SKM-1 treated with dmso at 0.1 percent for 144 hours (cell line): ENCODE data around the gene BHMT.

Source experiments
- DNase-seq: peaks from one replicate; lab custom pipeline; 2025; ENCODE audit not compliant: unreplicated experiment; lab: John Stamatoyannopoulos, UW

The BHMT gene, protein sequence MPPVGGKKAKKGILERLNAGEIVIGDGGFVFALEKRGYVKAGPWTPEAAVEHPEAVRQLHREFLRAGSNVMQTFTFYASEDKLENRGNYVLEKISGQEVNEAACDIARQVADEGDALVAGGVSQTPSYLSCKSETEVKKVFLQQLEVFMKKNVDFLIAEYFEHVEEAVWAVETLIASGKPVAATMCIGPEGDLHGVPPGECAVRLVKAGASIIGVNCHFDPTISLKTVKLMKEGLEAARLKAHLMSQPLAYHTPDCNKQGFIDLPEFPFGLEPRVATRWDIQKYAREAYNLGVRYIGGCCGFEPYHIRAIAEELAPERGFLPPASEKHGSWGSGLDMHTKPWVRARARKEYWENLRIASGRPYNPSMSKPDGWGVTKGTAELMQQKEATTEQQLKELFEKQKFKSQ

DNA sequence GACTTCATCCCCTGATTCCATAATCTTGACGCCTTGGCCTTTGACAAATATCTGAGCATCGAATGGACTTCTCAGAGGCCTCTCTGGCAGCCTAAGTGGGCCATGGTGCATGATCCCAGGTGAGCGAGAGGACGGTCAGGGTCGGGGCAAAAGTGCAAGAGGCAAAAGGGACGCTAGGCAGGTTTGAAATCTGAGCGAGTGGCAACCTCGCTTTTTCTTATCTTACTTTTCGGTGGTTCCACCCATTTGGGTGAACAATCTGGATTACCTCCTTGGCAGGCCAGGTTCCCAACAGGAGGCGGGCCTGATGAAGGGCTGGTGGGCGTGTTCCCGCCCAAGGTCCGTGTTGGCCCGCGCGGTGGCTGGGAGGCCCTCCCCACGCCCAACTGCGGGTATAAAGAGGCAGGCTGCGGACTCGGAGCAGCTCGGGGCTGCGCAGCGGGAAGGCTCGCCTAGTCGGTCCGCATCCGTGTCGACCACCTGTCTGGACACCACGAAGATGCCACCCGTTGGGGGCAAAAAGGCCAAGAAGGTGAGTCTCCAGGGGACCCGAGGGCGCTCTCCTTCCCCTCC lies at the start of gene BHMT:
Gene BHMT, plus strand, starts transcription at position 423 of the 573 bp plus-strand sequence. Its CDS starts 77 bp downstream, at position 500.
- no peak for DNase-seq

DNA sequence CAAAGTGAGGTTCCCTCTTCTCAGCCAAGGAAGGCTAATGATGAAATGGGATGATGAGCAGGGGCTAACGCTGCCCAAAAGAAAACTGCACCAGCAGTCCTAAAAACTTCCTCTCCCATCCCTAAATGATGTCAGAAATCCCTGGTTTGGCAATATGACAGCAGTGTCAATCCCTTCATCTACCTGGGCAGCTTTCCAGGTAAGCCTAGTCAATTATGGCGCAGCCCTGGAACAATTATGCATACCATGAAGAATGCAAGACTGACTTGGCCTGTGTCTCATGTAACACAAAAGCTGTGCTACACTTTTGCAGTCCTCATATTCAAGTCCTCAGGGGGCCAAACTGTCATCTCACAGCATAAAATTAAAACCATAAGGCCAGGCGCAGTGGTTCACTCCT lies 49.2 kb upstream of the BHMT start:
- DNase-seq: no peak

DNA sequence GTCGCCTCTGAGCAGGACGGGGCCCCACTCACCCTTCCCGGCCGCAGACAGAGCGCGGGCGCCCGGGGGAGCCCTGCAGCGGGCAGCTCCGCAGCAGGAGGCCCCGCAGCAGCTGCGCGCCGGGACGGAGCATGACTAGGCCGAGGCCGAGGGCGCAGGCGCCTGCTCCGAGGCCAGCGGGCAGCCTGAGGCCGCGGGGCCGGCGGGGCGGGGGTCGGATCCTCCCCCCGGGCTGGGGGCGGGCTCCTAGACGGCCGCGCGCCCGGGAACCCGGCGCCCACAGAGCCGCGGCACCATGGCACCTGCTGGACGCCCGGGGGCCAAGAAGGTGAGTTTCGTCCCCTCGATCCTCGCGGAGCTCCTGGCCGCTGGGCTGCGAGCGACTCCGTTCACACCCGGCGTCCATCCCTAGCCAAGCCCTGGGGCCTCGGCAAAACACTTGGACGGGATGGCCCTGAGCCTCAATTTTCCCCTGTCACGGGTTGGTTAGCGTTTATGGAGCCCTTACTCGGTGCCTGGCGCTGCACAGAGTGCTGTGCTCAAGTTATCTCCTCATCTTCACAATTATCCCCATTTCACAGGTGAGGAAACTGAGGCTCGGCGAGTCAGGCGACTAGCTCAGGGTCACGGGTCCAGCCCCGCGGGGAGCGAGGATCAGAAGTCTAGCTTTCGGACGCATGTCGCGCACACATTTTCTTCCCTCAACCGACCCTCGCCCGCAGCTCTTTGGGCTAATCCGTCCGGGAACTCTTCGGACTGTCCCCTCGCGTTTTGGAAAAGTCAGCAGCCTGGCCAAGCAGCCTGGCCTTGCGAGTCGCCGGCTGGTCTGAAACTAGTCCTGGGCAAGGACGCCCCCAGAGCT lies 41.9 kb upstream of the BHMT start, which contains the start of the genes BHMT2 and DMGDH:
Gene BHMT2, plus strand, starts transcription at position 280 of the 862 bp plus-strand sequence. Its CDS starts 16 bp downstream, at position 296.
Gene DMGDH, minus strand, starts transcription at position 187 of the 862 bp plus-strand sequence. Its CDS starts 54 bp downstream, at position 133.
- no peak for DNase-seq

DNA sequence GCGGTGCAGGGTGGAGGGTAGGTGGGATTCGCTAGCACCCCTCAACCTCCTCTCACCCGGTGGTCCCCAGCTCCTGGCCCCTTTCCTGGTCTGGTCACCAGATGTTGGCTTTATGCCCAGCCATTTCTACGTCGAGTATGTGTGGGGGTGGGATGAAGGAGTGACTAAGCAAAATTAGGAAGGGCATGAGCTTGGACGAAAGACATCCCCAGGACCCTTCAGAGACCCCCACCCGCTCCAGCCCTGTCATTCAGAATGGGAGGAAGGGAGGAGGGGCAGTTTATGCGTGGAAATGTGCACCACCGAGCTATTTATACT lies 41.3 kb upstream of the BHMT start:
- DNase-seq: no peak

DNA sequence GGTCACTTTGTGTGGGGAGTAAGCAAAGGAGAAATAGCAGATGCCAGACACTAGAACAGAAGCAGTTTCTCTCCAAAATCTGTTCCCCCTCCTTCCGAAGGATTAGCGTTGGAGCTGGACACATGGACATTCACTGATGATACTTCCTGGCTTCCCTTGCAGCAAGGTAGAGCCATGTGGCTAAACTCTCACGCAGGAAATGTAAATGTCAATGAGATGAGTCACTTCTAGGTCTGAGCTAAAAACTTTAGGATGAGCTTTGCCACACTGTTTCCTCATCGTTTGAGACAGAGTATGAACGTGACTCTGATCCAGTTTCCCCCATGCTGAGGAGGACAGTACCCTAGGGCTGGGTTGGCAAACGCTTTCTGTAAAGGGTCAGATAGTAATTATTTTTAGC lies 37.0 kb upstream of the BHMT start:
- no peak for DNase-seq

DNA sequence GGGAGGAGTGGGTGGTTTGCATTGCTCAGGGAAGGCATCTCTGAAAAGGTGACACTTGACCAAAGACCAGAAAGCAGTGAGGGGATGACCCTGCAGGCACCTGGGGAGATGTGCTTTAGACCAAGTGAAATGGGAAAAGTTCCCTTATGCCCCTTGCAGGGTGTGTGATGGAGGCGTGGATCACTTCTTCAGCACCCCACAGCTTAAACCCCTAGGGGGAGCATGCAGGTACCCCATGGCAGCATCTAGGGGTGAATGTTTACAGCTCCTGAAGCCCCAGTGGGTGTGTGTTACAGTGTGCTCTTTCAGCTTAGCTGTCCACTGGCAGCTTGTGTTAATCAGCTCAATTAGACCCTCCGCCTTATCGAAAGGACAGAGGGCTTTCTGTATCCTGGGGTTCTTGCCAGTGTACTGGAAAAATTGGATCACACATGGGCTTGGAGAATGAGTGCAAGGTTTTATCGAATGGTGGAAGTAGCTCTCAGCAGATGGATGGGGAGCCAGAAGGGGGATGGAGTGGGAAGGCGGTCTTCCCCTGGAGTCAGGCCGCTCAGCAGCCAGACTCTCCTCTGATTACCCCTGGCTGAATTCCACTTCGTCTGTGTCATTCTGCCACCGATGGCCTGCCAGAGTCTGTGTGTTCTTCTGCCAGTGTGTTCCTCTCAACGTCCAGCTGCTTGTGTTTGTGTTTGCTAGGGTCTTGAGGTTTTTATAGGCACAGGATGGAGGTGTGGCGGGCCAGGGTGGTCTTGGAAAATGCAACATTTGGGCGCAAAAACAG lies 35.8 kb upstream of the BHMT start:
- no peak for DNase-seq

DNA sequence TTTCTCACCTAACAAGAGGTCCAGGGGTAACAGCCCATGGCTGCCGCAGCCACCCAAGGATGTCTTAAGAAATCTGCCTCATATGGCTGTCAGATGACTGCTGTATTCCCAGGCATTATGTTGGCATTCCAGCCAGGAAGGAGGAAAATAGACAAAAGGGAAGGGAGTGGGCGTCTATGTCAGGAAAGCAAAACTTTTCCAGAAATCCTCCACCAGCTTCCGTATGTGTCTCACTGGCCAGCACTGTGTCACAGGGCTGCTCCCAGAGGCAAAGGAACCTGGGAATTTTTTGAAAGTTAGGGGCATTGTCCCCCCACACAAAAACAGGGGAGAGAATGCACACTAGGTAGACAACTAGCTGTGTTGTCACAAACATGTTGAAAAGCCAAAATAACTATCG lies 34.8 kb upstream of the BHMT start:
- DNase-seq: no peak

DNA sequence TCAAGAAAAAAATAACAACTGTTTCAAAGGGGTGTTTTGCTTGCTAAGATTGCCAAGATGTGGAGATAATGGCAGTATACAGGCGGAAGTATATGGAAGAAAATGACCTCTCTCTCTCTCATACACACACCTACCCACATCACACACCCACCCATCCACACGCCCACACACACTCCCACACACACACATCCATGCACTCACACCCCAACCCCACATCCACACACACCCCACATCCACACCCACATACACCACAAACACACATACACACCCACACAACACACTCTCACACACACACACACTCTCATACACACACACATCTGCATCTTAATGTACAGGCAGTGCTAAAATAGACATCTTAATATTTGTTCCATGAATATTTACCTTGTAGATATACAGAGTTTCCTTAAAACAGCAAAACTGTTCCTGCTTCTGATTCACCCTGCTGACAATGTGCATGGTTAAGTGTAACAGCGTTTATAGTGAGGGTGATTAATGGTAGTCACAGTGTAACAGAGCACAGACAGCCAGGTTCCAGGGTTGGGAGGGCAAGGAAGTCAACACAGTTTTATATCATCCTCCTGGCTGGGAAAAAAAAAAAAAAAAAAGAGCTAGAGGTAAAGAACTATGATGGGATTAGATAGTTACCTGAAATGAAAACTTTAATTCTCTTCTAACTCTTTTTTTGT lies 33.8 kb upstream of the BHMT start:
- no peak for DNase-seq

DNA sequence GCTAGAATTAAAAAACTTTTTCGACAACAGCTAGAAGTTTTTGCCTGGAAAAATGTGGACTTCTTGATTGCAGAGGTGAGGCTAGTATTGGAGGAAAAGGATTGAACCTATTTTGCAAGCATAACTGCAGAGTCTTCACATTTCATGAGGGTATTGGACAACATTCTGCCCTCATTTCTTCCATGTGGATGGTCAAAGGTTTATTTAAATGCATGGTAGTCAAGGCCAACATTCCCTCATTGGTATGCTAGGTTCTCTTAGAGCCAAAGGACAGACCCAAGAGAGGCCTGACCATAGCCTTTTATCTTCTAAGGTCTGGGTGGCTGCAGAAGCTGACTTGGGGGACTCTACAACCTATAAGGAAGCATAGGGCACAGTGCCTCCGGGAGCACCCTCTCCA lies 30.8 kb upstream of the BHMT start:
- DNase-seq: no peak

DNA sequence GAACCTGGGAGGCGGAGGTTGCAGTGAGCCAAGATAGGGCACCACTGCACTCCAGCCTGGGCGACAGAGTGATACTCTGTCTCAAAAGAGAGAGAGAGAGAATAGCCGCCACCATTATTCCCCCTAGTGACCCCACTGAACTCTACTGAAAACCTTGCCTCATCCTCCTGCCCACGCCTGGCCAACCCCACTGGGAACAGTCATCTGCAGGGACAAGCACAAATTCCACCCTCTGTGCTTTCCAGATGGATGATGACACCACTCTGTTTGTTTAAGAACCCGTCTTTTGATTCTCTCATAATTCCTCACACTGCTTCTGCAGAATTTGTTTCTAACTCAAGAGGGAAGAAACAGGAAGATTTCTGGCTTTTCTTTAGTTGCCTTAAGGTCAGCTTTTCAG lies 29.8 kb upstream of the BHMT start:
- DNase-seq: no peak

DNA sequence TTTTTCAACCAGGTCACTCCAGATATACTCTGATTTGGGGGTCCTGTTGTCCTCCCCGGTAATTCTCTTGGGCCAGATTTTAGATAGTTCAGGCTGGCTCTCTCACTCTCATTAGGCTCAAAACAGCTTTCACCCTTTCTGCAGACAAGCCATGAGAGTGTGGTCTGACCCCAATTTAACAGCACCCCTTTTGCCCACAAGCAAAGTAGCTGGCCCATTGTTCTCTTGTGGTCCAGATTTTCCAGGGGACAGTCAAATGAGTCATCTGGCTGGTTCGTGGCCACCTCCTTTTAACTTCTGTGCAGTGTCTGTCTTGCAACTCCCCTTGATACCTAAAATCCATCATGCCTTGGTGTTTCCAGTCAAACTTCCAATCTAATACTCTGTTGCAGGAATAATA lies 25.5 kb upstream of the BHMT start:
- no peak for DNase-seq

DNA sequence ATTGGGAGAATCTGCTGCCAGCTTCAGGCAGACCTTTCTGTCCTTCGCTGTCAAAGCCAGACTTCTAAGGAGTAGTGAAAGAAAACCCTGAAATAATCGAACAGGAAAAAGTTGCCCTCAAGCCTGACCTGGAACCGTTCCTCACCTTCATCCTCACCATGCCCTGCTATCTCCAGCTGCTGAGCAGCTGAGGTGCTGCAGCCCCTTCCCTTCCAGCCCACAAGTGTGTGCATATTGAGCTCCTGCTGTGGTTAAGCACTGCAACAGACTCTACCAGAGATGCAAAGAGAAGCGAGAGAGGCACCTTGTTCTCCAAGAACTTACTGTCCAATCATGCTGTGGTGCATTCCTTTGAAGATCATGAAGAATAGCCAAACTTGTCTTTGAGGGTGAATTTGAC lies 23.1 kb upstream of the BHMT start:
- DNase-seq: no peak

DNA sequence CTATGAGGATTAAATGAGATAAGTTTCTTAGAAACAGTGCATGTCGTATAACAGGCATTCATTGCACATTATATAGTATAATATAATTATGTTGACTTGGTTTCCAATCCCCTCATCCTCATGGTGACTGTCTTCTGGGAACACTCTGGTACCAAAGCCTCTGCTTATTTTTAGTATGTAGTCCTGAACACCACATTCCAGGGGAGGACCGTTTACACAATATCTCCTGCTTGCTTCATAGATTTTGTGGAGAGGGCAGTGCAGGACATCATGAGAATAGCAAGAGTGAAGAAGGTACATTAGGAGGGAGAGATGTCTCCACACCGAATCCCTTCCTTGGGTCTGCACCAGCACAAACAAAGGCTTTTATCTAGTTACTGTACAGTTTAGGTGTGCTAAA lies 20.5 kb upstream of the BHMT start:
- no peak for DNase-seq

DNA sequence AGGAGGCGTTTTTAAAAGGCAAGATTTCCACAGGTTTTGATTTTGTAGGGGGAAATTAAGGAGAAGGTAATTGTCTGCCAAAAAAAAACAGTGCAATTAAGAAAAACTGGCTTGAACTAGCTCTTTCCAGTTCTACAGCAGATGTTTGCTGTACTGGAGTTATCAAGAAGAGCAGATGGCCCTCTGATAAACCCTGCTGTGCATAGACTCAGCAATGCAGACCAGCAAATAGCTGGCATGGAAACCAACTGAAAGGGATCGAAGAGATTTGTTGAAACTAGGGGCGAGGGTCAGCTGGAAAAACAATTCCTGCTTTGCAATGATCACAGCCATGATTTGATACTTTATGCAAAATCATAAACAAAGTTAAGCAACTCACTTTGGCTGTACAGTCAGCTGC lies 17.8 kb upstream of the BHMT start:
- DNase-seq: no peak

DNA sequence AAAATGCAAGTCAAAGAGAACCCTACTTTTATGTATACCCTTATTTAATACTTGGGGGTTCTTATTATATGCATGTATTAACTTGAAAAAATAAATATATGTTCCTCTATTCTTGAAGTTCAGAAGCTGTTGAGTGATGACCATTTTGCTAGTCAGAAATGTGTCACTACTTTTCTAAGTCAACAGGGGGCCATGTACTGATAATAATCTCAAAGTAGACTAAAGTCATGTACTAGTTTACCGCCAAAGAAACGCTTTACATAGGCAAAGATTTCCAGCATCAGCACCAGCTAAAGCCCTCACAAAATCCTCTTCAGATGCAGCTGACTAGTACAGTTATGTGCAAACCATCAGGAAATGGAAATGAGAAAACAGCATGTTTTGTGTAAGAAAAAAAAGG lies 5.7 kb upstream of the BHMT start:
- no peak for DNase-seq

DNA sequence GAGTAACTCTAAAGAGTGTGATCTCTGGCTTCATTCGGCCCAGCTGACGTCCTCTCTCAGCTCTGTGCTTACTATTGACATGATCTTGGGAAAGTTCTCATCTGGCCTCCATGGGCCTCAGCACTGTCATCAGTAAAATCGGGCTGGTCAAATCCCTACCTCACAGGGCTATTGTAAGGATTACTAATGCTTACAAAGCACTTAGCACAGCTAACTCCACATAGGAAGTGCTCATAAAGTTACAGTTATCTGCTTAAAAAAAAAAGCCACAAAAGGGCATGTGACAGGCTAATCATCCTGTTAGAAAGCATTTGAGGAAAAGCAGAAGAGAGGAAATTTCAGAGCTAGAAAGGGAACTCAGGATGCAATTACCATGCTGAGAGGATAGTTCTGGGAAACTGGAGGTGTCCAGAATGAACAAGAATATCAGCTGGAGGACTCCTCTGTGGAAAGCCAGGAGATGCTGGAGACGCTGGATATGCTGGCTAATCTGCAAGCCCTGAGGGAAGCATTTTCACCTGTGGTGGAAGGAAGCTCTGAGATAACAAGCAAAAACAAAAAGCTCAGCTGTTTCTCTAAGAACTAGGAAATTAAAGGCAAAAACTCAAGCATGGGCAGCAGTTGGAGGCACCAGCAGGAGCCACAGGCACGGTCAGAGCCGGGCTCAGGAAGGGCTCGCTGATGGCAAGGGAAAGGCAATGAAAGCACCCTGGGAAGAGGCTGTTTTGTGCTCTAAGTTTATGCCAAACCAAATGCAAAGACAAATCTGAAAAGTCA lies 4.4 kb upstream of the BHMT start:
- peak; percentile 69 for DNase-seq

DNA sequence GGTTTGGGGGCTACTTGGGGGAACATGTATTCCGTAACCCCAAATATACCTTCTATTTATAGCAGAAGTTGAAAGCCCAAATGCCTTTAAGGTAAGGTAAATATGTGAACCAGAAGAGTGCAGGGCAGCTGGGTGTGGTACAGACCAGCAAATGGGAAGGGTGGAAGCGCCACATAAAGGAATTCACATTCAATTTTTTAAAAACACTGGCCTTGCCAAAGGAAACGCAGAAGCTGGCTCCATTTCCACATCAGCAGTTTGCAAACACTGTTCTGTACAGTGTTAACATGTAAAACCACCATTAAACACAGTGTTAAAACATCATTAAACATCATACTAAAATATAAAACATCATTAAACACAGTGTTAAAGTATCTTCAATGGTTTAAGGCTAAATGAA lies 3.5 kb upstream of the BHMT start:
- no peak for DNase-seq

DNA sequence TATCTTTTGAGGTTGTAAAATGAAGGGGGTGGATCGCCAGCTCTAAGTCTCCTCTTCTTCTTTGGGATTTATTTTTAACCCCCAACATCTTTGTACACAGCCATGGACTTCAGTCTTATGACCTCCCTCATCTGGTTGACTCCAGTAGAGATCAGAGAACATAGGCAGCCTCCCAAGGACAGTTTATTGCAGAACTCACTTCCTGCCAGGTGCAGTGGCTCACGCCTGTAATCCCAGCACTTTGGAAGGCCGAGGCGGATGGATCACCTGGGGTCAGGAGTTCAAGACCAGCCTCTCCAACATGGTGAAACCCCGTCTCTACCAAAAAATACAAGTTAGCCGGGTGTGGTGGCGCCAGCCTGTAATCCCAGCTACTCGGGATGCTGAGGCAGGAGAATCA lies 2.8 kb upstream of the BHMT start:
- no peak for DNase-seq
